GM12874 (cell line): ENCODE results near the gene TMCO5A.

Experiments used
- CTCF ChIP-seq: IDR thresholded peaks from 2 replicates; pipeline ENCODE4 v1.5.1; 2011; ENCODE audit warnings: low read depth, mild to moderate bottlenecking, control low read depth, low read length, moderate library complexity; ENCODE audit not compliant: insufficient read depth

Gene TMCO5A

GRCh38 chr15:37978231-37978630, 43.8 kb downstream of the TMCO5A start:
- TF ChIP-seq CTCF: no peak

DNA sequence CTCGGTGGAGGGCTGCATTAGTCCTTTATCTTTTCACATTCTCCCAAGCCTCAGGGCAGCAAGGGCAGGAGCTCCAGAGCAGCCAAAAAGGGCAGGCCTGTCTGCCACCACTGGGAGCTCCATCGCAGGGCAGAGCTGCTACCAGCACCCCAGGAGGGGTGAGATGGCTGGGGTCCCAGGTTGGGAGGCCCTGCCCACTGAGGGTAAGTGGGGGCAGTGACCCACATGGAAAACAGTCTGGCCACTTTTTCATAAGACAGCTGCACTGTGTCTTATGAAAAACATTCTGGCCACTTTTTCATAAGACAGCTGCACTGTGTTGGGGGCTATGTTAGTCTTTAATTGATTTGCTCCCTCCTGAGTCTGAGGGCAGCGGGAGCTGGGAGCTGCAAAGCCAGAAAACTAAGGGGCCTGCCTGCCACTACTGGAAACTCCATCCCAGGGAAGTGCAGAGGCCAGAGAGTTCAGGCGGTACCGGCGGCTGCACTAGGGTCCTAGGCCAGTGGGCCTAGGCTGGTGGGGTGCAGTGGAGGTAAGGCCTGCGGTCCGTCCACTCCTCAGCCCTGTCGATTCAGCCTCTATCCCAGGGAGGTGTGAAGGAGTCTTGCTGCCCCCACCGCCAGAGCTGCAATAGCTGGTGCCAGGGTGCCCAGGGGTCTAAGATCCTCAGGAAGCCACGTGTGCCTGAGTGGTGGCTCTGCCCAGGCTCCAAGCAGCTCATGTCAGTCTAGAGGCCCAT, 45.4 kb downstream of the TMCO5A start:
- TF ChIP-seq CTCF: no peak

- no peak for TF ChIP-seq CTCF
These were observed 46.8 kb downstream of the TMCO5A start for GRCh38 chr15:37981201-37981600.

DNA sequence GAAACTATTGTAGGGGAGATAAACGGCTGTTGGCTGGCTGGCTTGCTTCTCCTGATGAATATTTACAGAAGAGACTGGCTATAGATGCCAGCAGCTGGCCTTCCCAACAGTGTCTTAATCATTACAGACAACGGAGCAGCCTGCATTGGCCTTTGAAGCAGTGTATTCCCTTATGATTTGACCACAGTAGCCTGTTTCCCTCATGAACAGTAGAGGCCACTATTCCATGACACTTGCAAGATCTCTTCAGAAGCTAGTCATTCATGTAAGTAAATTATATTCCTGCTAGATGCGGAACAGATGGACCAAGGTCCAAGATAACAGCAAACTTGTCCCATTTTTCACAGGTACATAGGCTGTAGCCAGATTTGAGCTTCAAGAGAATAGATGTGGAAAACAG, 47.3 kb downstream of the TMCO5A start:
- TF ChIP-seq CTCF: 0 out of 2 replicates have a peak, but pooled peaks have one; percentile 1

DNA sequence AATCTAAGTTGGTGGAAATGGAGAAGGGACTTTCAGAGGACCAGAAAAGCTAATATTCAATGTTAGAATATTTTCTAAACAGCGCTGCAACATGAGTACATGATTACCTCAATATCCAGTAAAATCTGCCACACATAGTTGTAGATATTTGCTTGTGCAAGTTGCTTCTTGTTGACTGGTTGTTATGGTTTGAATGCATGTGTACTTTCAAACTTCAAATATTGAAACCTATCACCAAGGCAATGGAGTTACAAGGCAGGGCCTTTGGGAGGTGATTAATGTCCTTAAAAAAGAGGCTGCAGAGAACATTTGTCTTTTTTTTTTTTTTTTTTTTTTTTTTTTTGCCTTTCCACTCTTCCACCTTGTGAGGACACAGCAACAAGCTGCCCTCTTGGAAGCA, 49.9 kb downstream of the TMCO5A start:
- no peak for TF ChIP-seq CTCF

GRCh38 chr15:37995461-37996347, 61.3 kb downstream of the TMCO5A start:
- TF ChIP-seq CTCF: peak; percentile 33; the same call in 1 of the 2 replicates
